Pancreas (tissue), 10 donors: ENCODE data around the gene TMED5. TPM values are rescaled to one million over a fixed set of nuclear protein-coding genes. Genes with fewer than 3 reads are reported as not detected.

Source experiments
- ATAC-seq, 4 donors: fragments of 200-7000 bp; cut with Tn5 transposase; one replicate each; pipeline versions ENCODE4 v1.8.0 to v1.9.1; 2020; ENCODE audit warnings: mild to moderate bottlenecking in 4 of 4, moderate library complexity in 4 of 4
- DNase-seq, 6 donors: peaks; one replicate each; pipeline ENCODE4 v3.0.0-alpha.2; 2020
- FAIRE-seq: peaks from 2 replicates; lab custom pipeline; 2012; peaks lifted over from hg19 to GRCh38; lab: Jason Lieb, UNC
- H3K27ac ChIP-seq, 4 donors: fragments of 200-600 bp; sonication (generic); 1 replicate in 3 of 4; 2 replicates in 1 of 4; pipeline versions ENCODE4 v1.5.0 to v1.8.0; 2020
- H3K27me3 ChIP-seq, 4 donors: fragments of 200-600 bp; one replicate each; pipeline ENCODE4 v1.8.0; 2021
- H3K36me3 ChIP-seq, 3 donors: fragments of 200-600 bp; sonication (generic) in 1 of 3; one replicate each; pipeline versions ENCODE4 v1.5.0 to v1.8.0; 2020 to 2021
- H3K4me1 ChIP-seq, 3 donors: fragments of 200-600 bp; one replicate each; pipeline ENCODE4 v1.8.0; 2021
- H3K4me3 ChIP-seq, 4 donors: fragments of 200-600 bp; sonication (generic) in 2 of 4; one replicate each; pipeline versions ENCODE4 v1.5.0 to v1.8.0; 2020 to 2021
- H3K9me3 ChIP-seq, 4 donors: fragments of 200-600 bp; one replicate each; pipeline ENCODE4 v1.8.0; 2021
- WGBS, 2 donors: extraction: QIAGEN DNeasy Blood & Tissue Kit; methylation state at CpG; one replicate each; pipeline ENCODE4 v1.1.7; 2013; 5-methylcytosine and 5-hydroxymethylcytosine counted together
- intact Hi-C, 3 donors: fragments of 100-400 bp; cut with DNase I; formaldehyde crosslinking; loops; one replicate each; pipeline versions ENCODE4 v1.11.1 to v1.14.2; 2022
- polyA plus RNA-seq, 2 donors: library from polyadenylated mRNA; stranded (reverse); fragments of 200-250 nt; gene quantifications; one replicate each; pipeline ENCODE4 v1.2.3, GENCODE V29; 2013
- total RNA-seq, 6 donors: library from RNA; stranded (reverse); fragmentation: NEBNext Ultra II Directional in 4 of 6; extraction: Animal tissue kit (Norgen Biotek cat#: 25700) in 4 of 6; gene quantifications; one replicate each; pipeline versions ENCODE4 v1.2.1 to v1.2.4, GENCODE V29; 2021 to 2023
- TF ChIP-seq, protein P1 (sequence below), 4 donors: fragments of 200-600 bp; sonication (generic) in 3 of 4; IDR thresholded peaks; one replicate each; pipeline versions ENCODE4 v1.5.0 to v1.8.0; 2021; ENCODE audit warnings: antibody characterized with exemption in 4 of 4
- donor health status: healthy with polysubstance abuse.
- donor health status: DM: no; HTN: no; CAD: no; lungs with moderate emphysema.
- donor health status: DM: no; HTN: no; CAD: no.
- donor health status: control.
- donor health status: control.
- donor health status: Bipolar disorder and iron deficiency.
- donor health status: DM: yes; HTN: yes; CAD: no.
- donor health status: DM: no; HTN: no; CAD: no.
- donor health status: DM: no; HTN: no; CAD: no.
- donor health status: DM: yes; HTN: yes; CAD: no.

TMED5 gene
- total and polyA plus RNA-seq, 8 donors: 4.3 to 29.0 (median 17.9) TPM

DNA sequence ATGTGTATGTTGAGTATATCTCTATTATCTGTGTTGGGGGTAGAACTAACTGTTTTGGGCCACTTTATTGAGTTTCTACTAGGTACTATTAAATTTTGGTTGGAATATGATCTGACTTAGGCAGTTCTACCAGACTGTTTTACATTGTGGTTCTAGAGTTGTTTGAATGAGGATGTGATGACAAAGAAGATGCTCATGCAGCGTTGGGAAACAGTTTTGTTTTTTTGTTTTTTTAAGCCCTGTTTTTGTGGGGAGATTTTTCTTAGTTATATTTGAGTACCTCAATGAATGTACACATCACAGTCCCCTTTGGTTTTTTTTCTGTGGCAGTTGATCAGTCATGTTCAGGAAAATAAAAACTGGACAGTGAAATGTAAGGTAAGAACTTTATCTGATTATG lies 40.1 kb downstream of the TMED5 start:
- Histone ChIP-seq H3K9me3 (no peaks in the 10 kb centered on the region), H3K27ac (no peak overlapping the region), H3K4me1 (peaks cover 0 to 6% (median 3%) of the 10 kb centered on the region in 3 donors), H3K36me3 (peaks cover 0 to 8% (median 8%) of the 10 kb centered on the region in 3 donors), H3K27me3 (no peaks in the 10 kb centered on the region), H3K4me3 (no peak overlapping the region)
- WGBS, 2 donors: 88 to 94% methylated on average over 1 of the region's 1 CpG
- FAIRE-seq (no peak), DNase-seq (no peak), ATAC-seq (no peak)
- intact Hi-C loops: no loop called here
- TF ChIP-seq, protein P1, sequence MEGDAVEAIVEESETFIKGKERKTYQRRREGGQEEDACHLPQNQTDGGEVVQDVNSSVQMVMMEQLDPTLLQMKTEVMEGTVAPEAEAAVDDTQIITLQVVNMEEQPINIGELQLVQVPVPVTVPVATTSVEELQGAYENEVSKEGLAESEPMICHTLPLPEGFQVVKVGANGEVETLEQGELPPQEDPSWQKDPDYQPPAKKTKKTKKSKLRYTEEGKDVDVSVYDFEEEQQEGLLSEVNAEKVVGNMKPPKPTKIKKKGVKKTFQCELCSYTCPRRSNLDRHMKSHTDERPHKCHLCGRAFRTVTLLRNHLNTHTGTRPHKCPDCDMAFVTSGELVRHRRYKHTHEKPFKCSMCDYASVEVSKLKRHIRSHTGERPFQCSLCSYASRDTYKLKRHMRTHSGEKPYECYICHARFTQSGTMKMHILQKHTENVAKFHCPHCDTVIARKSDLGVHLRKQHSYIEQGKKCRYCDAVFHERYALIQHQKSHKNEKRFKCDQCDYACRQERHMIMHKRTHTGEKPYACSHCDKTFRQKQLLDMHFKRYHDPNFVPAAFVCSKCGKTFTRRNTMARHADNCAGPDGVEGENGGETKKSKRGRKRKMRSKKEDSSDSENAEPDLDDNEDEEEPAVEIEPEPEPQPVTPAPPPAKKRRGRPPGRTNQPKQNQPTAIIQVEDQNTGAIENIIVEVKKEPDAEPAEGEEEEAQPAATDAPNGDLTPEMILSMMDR (IDR thresholded peaks at IDR 0.05): no peak

DNA sequence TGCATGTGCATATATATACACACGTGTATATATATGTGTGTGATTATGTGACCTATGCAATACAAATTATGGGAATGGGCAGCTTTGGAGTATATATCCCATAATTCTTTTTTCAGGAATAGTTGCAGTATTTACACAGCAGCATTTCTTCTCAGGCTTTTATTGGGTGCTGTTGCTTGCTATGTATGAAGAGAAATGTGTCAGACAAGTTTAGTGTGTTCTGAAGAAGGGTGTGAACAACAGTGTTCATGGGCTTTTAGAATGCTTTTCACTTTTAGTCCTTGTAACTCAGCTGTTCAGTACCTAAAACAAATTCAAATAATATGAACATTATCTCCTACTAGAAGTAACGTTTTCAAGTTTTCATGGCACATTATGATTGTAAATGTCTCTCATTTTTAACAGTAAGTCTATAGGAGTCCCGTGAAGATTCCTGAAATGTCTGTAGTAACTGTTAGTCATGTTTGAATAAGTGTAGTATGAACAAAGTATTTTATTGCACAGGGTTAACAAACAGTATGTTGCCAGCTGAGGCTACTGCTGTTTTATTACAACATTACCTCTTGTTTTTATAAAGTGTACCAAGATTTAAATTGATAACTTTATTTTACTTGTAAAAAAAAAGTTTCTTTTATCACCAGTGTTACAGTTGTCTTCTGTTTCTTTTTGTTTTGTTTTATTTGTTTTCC lies 42.5 kb downstream of the TMED5 start:
- TF ChIP-seq, protein P1 (IDR thresholded peaks at IDR 0.05): no peak
- ATAC-seq (peak in 1 of 4 donors; percentile 43), FAIRE-seq (peak; percentile 34)

DNA sequence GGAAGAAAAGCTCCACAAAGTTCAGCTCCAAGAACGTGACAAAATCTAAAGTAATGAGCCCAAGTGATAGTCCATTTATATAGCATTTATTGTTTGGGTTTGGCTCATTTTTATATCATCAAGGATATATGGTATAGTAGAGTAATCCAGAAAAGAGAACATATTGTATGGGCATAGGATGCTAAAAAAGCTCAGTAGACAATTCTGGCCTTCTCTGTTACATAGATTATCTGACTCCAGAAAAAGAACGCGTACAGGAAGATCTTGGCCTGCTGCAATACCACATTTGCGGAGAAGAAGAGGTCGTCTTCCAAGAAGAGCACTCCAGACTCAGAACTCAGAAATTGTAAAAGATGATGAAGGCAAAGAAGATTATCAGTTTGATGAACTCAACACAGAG lies 43.8 kb downstream of the TMED5 start:
- Histone ChIP-seq H3K36me3 (peaks cover 0 to 15% (median 8%) of the 10 kb centered on the region in 3 donors), H3K27ac (no peak overlapping the region), H3K9me3 (no peaks in the 10 kb centered on the region), H3K4me3 (no peak overlapping the region), H3K27me3 (no peaks in the 10 kb centered on the region), H3K4me1 (peaks cover 0 to 6% (median 3%) of the 10 kb centered on the region in 3 donors)
- no peak for FAIRE-seq
- WGBS, 2 donors: 96 to 97% methylated on average over 5 of the region's 5 CpGs
- TF ChIP-seq, protein P1 (IDR thresholded peaks at IDR 0.05): no peak
- DNase-seq: no peak
- intact Hi-C loops: no loop called here
- no peak for ATAC-seq

More for the DNA sequence above, 42.5 kb downstream of the TMED5 start:
- Histone ChIP-seq H3K4me3 (no peak overlapping the region), H3K36me3 (peaks cover 0 to 15% (median 8%) of the 10 kb centered on the region in 3 donors), H3K9me3 (no peaks in the 10 kb centered on the region), H3K27ac (no peak overlapping the region), H3K27me3 (no peaks in the 10 kb centered on the region), H3K4me1 (peaks cover 0 to 6% (median 3%) of the 10 kb centered on the region in 3 donors)
- intact Hi-C loops: no loop called here
- WGBS, 2 donors: 40 to 48% methylated on average over 3 of the region's 3 CpGs
- DNase-seq: no peak

DNA sequence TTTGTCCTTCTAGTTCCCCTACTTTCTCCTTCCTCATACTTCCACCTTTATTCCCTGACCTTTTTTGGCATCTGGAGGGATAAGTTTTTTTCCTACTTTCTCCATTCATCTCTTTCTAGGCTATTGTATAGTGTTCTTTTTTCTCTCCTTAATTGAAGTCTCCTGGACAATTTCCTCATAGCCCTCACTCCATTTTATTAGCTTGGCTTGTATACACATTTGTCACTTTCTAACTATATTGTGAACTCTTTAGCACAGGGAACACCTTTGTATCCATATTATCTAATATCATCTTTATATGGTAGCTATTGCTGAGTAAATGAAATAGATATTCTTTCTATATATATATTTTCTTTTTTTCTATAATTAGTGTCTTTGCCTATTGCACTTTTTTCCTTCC lies 47.6 kb downstream of the TMED5 start:
- H3K4me3 ChIP-seq: no peak overlapping the region
- no peak for DNase-seq
- H3K27me3 ChIP-seq: no peaks in the 10 kb centered on the region
- H3K9me3 ChIP-seq: no peaks in the 10 kb centered on the region
- H3K27ac ChIP-seq: no peak overlapping the region
- TF ChIP-seq, protein P1 (IDR thresholded peaks at IDR 0.05): no peak
- intact Hi-C loops: no loop called here
- ATAC-seq: no peak
- peaks cover 0 to 14% (median 8%) of the 10 kb centered on the region in 3 donors for H3K36me3 ChIP-seq
- peaks cover 5 to 14% (median 7%) of the 10 kb centered on the region in 3 donors for H3K4me1 ChIP-seq
- FAIRE-seq: no peak

DNA sequence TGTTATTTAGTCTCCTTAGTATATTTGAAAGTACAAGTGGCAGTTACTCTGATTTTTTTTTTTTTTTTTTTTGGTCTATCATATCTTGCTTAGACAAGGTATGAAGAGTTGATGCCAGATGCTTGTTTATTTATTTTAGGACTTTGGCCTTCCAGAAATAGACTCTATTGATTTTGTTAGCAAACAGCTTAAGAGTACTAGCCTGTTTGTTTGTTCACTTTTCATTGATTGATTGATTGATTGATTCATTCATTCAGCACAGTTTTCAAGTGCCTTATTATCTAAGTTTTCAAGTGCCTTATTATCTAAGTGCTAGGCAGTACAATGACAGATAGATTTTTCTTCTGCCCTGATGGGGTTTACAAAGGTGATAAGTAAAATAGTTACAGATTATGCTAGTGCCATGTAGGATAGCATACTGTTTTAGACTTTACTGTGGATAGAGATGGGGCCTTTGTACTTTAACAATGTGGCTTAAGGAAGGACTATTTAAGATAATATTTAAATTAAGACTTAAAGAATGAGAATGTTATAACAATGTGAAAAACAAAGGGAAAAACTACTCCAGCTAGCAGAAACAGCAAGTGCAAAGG lies 50.6 kb downstream of the TMED5 start:
- DNase-seq (no peak), FAIRE-seq (no peak), ATAC-seq (peak; percentile 53 to 85 (median 78))
- Histone ChIP-seq H3K27me3 (no peaks in the 10 kb centered on the region), H3K4me3 (no peak overlapping the region), H3K9me3 (no peaks in the 10 kb centered on the region), H3K27ac (no peak overlapping the region), H3K4me1 (peaks cover 4 to 14% (median 5%) of the 10 kb centered on the region in 3 donors), H3K36me3 (peaks cover 0 to 7% (median 0%) of the 10 kb centered on the region in 3 donors)
- TF ChIP-seq, protein P1 (IDR thresholded peaks at IDR 0.05): no peak
- intact Hi-C loops: no loop called here
